DOHH2 (cell line): ENCODE results near the gene CSTB.
A peak's percentile ranks its signal among the peaks of the same experiment; 100 is the strongest.

Source experiments
- H3F3A ChIP-seq: fragments of 200-600 bp; sonication (generic), shearing (Covaris generic); 2 replicates; pipeline ENCODE4 v1.6.0; 2016; ENCODE audit warnings: antibody characterized with exemption, mild to moderate bottlenecking; ENCODE audit not compliant: control insufficient read depth, insufficient read depth
- H3K27ac ChIP-seq: fragments of 200-600 bp; sonication (generic); 2 replicates; pipeline ENCODE4 v1.5.1; 2014; ENCODE audit warnings: low read depth, mild to moderate bottlenecking, low read length, moderate library complexity
- H3K27me3 ChIP-seq: fragments of 200-600 bp; sonication (generic); 2 replicates; pipeline ENCODE4 v1.6.1; 2014; ENCODE audit warnings: mild to moderate bottlenecking, low read length, mixed read lengths; ENCODE audit not compliant: control insufficient read depth
- H3K36me3 ChIP-seq: fragments of 200-600 bp; sonication (generic); 2 replicates; pipeline ENCODE4 v1.6.1; 2014; ENCODE audit warnings: mild to moderate bottlenecking, low read length, moderate library complexity, mixed read lengths; ENCODE audit not compliant: control insufficient read depth
- H3K4me1 ChIP-seq: fragments of 200-600 bp; sonication (generic); 2 replicates; pipeline ENCODE4 v1.6.1; 2014; ENCODE audit warnings: mild to moderate bottlenecking, low read length, mixed read lengths; ENCODE audit not compliant: control insufficient read depth
- H3K4me2 ChIP-seq: fragments of 200-600 bp; sonication (generic); 2 replicates; pipeline ENCODE4 v1.6.0; 2014; ENCODE audit warnings: mild to moderate bottlenecking, low read length, moderate library complexity
- H3K4me3 ChIP-seq: fragments of 200-600 bp; sonication (generic); 2 replicates; pipeline ENCODE4 v1.5.1; 2014; ENCODE audit warnings: mild to moderate bottlenecking, low read length, mixed read lengths
- H3K79me2 ChIP-seq: fragments of 200-600 bp; sonication (generic); 2 replicates; pipeline ENCODE4 v1.6.1; 2014; ENCODE audit warnings: mild to moderate bottlenecking, low read length, mixed read lengths; ENCODE audit not compliant: control insufficient read depth
- H3K9me2 ChIP-seq: fragments of 200-600 bp; sonication (generic); replicated peaks from 2 replicates; pipeline ENCODE4 v1.6.1; 2014; ENCODE audit warnings: mild to moderate bottlenecking, low read length, mixed read lengths; ENCODE audit not compliant: control insufficient read depth
- H3K9me3 ChIP-seq: fragments of 200-600 bp; sonication (generic); 2 replicates; pipeline ENCODE4 v1.6.1; 2014; ENCODE audit warnings: antibody characterized with exemption, low read length, mixed read lengths; ENCODE audit not compliant: control insufficient read depth, insufficient read depth
- H4K20me1 ChIP-seq: fragments of 200-600 bp; sonication (generic); 2 replicates; pipeline ENCODE4 v1.6.0; 2014; ENCODE audit warnings: low read depth, mild to moderate bottlenecking, antibody characterized with exemption, low read length, moderate library complexity; ENCODE audit not compliant: control insufficient read depth, insufficient read depth
- EZH2phosphoT487 ChIP-seq: fragments of 200-600 bp; sonication (generic); IDR thresholded peaks from 2 replicates; pipeline ENCODE4 v1.6.1; 2017; ENCODE audit warnings: borderline replicate concordance, mild to moderate bottlenecking, antibody characterized with exemption, low read length, moderate library complexity, mixed read lengths
- TF ChIP-seq, protein P1 (sequence below): fragments of 200-600 bp; sonication (generic); IDR thresholded peaks from one replicate; pipeline ENCODE4 v1.5.1; 2014; ENCODE audit warnings: antibody characterized with exemption, mild to moderate bottlenecking, low read depth, low read length; ENCODE audit not compliant: poor library complexity, severe bottlenecking

CSTB gene

DNA sequence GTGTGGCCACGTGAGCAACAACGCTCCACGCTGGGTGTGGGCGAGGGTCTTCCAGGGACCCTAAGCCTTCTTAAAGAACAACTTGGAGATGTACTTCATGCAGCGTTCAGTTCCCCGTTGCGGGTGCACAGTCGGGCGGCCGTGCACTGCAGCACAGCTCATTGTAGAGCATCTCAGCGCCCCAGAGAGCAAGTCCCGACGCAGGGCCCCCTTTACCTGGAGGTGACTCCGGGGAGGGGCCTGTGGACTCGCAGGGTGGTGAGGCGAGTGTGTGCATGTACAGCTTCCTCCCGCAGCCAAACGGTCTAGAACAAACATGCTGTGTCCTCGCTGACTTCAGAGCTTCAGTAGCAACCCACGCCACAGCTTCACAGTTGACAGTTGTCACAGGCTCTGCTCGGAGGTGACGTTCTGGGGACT is 32.7 kb upstream of the CSTB start:
- peak overlapping the region; percentile 73 for H3K27ac ChIP-seq
- H3K4me1 ChIP-seq: peaks cover 74% of the 10 kb centered on the region
- no peaks in the 10 kb centered on the region for H3K9me2 ChIP-seq
- peak overlapping the region; percentile 73 for H3K4me3 ChIP-seq
- H3K4me2 ChIP-seq: peak overlapping the region; percentile 92
- peaks cover 4% of the 10 kb centered on the region; the same call in 1 of the 2 replicates for H4K20me1 ChIP-seq
- peaks cover 19% of the 10 kb centered on the region for H3F3A ChIP-seq
- peaks cover 41% of the 10 kb centered on the region for H3K79me2 ChIP-seq
- H3K36me3 ChIP-seq: peaks cover 36% of the 10 kb centered on the region
- TF ChIP-seq, protein P1, sequence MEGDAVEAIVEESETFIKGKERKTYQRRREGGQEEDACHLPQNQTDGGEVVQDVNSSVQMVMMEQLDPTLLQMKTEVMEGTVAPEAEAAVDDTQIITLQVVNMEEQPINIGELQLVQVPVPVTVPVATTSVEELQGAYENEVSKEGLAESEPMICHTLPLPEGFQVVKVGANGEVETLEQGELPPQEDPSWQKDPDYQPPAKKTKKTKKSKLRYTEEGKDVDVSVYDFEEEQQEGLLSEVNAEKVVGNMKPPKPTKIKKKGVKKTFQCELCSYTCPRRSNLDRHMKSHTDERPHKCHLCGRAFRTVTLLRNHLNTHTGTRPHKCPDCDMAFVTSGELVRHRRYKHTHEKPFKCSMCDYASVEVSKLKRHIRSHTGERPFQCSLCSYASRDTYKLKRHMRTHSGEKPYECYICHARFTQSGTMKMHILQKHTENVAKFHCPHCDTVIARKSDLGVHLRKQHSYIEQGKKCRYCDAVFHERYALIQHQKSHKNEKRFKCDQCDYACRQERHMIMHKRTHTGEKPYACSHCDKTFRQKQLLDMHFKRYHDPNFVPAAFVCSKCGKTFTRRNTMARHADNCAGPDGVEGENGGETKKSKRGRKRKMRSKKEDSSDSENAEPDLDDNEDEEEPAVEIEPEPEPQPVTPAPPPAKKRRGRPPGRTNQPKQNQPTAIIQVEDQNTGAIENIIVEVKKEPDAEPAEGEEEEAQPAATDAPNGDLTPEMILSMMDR: no peak
- no peak for TF ChIP-seq EZH2phosphoT487
- H3K9me3 ChIP-seq: no peaks in the 10 kb centered on the region
- no peaks in the 10 kb centered on the region for H3K27me3 ChIP-seq

DNA sequence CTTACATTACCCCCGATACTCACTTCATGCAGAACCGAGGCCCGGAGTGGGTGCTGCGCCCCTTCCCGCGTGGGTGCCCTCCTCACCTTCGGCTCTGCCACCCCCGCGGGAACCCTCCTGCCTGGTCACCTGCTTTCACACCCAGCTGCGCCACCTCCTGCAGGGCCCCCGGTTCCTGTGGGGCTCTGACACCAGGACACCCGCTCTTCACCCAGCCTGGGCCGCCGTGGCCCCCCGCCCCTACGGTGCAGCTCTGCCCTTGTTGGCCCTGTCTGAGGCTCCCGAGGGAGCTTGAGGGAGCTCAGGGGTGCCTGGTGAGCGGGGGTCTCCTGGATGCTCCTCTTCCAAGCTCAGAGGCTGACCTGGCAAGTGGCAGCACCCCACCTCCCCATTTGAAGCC is 32.3 kb upstream of the CSTB start:
- H3K79me2 ChIP-seq: peaks cover 43% of the 10 kb centered on the region
- peak overlapping the region; percentile 73 for H3K27ac ChIP-seq
- peaks cover 19% of the 10 kb centered on the region for H3F3A ChIP-seq
- peaks cover 40% of the 10 kb centered on the region for H3K36me3 ChIP-seq
- peak overlapping the region; percentile 92 for H3K4me2 ChIP-seq
- H3K9me2 ChIP-seq: no peaks in the 10 kb centered on the region
- no peaks in the 10 kb centered on the region for H3K9me3 ChIP-seq
- peaks cover 4% of the 10 kb centered on the region; the same call in 1 of the 2 replicates for H4K20me1 ChIP-seq
- H3K27me3 ChIP-seq: no peaks in the 10 kb centered on the region
- peak overlapping the region; percentile 73 for H3K4me3 ChIP-seq
- peaks cover 79% of the 10 kb centered on the region for H3K4me1 ChIP-seq
- TF ChIP-seq EZH2phosphoT487: no peak
- TF ChIP-seq, protein P1: no peak

DNA sequence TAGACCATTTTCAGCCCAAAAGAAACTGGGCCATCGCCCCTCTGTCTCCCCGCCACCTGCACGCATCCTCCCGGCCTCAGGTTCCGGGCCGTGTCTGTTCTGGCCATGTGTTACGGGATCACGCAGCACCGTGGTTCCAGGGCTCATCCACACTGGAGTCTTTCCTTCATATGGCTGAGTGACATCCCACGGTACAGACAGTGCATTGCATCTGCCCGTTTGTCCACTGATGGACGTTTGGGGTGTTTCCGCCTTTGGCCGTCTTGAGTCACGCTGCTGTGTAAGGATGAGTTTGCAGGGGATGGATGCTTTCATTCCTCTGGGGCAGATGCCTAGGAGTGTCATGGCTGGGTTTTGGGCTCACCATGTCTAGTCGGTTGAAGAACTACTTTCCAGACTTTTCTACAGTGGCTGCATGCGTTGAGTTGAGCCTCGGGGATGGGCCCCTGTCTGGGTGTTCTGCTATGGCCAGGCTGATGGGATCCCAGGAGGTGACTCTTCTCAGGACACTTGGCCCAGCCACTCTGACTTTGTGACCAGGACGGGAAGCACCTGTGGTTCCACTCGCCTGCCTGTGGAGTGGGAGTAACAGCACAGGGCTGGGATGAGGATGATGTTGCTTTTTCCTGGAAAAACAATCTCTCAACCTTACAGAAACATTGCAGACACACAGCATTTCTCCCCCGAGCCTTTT is 30.1 kb upstream of the CSTB start:
- TF ChIP-seq, protein P1: no peak
- no peak for TF ChIP-seq EZH2phosphoT487
- peaks cover 43% of the 10 kb centered on the region for H3K79me2 ChIP-seq
- H3K9me2 ChIP-seq: no peaks in the 10 kb centered on the region
- H3K4me1 ChIP-seq: peaks cover 81% of the 10 kb centered on the region
- H3K4me3 ChIP-seq: peak overlapping the region; percentile 58
- peaks cover 3% of the 10 kb centered on the region; the same call in 1 of the 2 replicates for H4K20me1 ChIP-seq
- H3K4me2 ChIP-seq: peak overlapping the region; percentile 77
- peaks cover 62% of the 10 kb centered on the region for H3K36me3 ChIP-seq
- no peaks in the 10 kb centered on the region for H3K9me3 ChIP-seq
- H3F3A ChIP-seq: peaks cover 19% of the 10 kb centered on the region
- no peaks in the 10 kb centered on the region for H3K27me3 ChIP-seq
- peak overlapping the region; percentile 90 for H3K27ac ChIP-seq
